DMS79 treated with DMSO at 0.1 percent for 48 hours (cell line): ENCODE data around the gene RFTN1.

Experiments
- DNase-seq: peaks from one replicate; lab custom pipeline; 2025; lab: John Stamatoyannopoulos, UW

RFTN1 gene

DNA sequence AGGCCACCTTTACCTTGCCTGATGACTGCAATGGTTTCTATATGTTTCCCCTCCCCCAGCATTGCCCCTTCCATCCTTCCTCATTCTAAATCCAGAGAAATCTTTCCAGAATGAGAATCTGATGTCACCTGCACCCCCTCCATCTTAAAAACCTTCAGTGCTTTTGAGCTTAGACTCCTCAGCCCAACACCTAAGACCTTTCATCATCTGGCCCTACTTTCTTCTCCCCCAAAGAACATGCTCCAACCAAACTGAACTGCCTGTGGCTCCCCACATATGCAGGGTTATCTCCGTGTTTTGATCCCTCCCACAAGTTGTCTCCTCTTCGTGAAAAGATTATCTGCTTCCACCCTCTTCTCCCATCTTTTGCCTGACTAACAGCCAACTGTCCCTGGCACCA lies 27.3 kb downstream of the RFTN1 start:
- no peak for DNase-seq

DNA sequence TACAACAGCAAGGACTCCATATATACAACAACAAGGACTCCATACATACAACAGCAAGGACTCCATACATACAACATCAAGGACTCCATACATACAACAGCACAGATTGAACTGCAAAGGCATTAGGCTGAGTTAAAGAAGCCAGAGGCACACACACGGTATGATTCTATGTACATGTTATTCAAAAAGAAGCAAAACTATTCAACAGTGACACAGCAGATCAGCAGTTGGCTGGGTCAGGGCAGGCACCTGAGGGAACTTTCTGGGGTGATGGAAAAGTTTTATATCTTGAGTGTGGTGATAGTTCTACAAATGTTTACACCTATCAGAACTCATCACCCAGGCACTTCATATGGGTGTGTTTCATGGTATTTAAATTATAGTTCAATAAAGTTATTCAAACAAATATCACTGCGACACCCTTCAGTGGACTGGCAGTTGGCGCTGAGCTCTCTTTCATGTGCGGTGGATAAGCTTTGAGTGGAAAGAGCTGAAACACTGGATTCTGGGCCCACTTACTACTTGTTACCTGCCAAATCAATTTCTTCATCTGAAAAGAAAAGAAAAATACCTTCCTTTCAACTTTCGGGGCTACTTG lies 28.0 kb downstream of the RFTN1 start:
- DNase-seq = no peak

DNA sequence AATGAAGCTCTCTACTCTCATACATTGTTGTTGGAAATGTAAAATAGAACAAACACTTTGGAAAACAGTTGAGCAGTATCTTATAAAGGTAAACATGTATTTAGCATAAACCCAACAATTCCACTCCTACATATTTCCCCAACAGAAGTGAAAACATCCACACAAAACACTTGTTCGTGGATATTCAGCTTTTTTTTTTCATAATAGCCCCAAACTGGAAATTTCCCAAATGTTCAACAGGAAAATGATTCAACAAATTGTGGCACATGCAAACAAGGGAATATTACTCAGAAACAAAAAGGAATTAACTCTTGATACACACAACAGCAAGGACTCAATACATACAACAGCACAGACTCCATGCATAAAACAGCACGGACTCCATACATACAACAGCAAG lies 28.5 kb downstream of the RFTN1 start:
- DNase-seq = no peak

DNA sequence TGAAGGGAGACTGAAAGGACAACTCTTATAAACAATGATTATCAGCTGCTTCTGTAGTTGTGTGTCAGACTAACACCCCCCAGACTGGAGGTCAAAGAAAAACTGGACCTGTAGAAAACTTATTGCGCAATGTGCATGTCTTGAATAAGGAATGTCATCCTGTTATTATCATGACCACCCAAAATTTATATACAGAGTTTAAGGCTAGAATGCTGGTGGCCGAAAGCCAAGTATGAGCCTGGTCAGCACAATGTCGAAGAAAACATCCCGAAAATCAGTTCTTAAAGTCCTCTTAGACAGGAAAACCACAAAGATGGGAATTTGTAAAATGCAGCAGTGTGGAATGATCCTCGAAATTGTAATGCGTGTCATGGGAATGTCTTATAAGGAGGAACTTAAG lies 29.3 kb downstream of the RFTN1 start:
- DNase-seq = no peak

- DNase-seq = peak; percentile 98
Observed at GRCh38 chr3:16482770-16483531, 30.5 kb downstream of the RFTN1 start.

DNA sequence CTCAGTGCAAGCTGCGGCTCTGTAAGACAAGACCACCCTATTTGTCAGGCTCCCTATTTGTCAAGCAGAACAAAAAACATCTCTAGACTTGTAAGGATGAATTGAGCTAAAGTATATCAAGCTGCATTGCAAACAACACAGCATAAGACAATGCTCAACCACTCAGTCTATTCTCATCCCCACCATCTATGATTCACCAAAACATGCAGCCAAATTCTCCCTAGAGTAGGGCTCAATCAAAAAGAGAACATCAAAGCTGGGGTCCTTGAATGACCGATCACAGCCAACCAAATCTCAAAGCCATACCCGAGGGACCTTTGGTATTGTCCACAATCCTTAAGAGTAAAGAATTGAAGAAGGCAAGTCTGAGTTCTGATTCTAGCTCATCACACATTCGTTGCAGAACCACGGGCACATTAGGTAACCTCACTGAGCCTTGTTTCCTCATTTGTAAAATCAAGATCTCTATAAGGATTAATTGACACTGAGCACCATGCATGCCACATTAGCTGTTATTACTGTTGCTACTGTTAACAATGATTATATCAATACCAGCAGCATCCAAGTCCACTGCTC lies 31.2 kb downstream of the RFTN1 start:
- DNase-seq = no peak

DNA sequence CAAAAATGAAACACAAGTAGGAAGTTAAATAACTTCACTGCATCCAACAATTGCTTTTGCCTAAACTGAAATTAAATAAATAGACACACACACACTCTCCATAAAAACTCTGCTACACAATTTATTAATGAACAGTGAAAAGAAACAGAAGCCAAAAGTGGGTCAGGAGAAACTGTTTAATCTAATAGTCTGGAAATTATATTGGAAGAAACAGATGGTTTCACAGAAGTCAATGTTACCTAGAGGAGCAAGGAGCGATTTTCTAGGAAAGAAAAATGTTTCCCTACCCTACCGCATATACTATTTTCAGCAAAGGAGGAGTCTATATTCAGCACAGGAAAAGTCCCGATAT lies 32.0 kb downstream of the RFTN1 start:
- DNase-seq = no peak

GRCh38 chr3:16480861-16481545 lies 32.5 kb downstream of the RFTN1 start:
- DNase-seq = no peak

DNA sequence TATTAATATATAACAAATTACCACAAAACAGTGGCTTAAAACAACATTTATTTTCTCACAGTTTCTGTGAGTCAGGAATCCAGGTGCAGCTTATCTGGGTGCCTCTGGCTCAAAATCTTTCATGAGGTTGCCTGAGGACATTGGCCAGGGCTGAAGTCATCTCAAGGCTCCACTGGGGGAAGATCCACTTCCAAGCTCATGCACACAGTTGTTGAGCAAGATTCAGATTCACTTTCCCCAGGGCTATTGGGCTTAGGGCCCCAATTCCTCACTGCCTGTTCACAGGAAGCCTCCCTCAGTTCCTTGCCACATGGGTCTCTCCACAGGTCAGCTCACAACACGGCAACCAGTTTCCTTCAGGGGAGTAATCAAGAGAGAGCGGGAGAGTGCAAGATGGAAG lies 35.0 kb downstream of the RFTN1 start:
- DNase-seq = no peak

GRCh38 chr3:16477521-16477920 lies 36.0 kb downstream of the RFTN1 start:
- no peak for DNase-seq

GRCh38 chr3:16477056-16477455 lies 36.4 kb downstream of the RFTN1 start:
- no peak for DNase-seq

- DNase-seq = peak; percentile 8
Observed at GRCh38 chr3:16476636-16477035, 36.9 kb downstream of the RFTN1 start.

GRCh38 chr3:16475766-16476165 lies 37.7 kb downstream of the RFTN1 start:
- DNase-seq = no peak

- DNase-seq = no peak
Observed at GRCh38 chr3:16474920-16475319, 38.6 kb downstream of the RFTN1 start.

- no peak for DNase-seq
Observed at GRCh38 chr3:16474216-16474615, 39.3 kb downstream of the RFTN1 start.

GRCh38 chr3:16472593-16472992 lies 40.9 kb downstream of the RFTN1 start:
- DNase-seq = no peak

- no peak for DNase-seq
Observed at GRCh38 chr3:16471897-16472296, 41.6 kb downstream of the RFTN1 start.

GRCh38 chr3:16470590-16470989 lies 42.9 kb downstream of the RFTN1 start:
- no peak for DNase-seq

DNA sequence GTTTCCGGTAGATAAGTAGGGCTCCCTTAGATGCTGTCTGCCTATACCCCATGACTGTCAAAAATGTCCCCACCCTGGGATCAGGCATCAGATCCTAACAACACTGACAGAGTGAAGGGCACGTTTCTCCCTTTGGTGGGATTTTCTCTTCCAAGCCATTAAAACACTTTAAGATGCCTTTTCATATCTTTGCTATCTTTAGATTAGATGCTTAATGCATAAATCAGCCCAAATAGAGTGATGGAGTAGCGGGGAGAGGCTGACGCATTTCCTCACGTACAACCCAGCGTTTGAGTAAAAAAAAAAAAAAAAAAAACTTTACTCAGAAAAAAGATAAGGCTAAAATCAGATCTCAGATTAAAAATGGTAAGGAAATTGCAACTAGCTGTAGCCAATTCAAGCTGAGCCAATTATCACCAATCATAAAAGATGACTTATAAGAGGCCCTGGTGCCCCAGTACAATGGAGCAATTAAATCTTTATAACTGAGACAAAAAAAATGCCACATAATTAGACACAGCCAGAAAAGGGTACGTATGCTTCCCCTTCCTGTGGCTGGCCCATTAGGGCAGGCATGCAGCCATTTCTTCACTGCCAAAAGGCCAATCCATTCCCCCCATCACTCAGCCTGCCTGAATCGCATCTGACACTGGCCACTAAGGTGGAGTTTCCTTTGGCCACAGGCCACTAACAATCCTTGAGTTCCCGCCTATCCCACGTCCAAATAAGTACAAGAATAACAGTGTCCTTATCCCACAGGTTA lies 45.0 kb downstream of the RFTN1 start:
- no peak for DNase-seq

DNA sequence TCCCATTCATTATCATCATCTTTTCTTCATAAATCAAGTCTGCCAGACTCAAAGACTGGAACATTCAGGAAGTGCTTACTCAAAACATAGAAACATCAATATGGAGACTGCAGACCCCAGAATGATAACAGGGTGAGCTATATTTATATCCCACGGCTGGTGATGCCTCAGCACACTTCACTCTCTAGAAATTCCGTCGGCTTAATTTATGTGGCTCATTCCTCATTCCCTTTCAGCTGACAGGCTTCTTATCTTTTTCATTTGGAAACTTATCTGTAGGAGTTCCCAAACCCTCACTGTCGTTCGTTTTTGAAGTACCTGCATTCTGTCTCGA lies 45.5 kb downstream of the RFTN1 start:
- no peak for DNase-seq

GRCh38 chr3:16467393-16467792 lies 46.1 kb downstream of the RFTN1 start:
- DNase-seq = no peak

- no peak for DNase-seq
Observed at GRCh38 chr3:16466822-16467221, 46.7 kb downstream of the RFTN1 start.
